ENCODE results near the gene PACSIN2. TPM values are rescaled to one million over a fixed set of nuclear protein-coding genes. Genes with fewer than 3 reads are reported as not detected.

Gene PACSIN2
- total and polyA plus RNA-seq, 2 of the 13 experiments (the other 11 are each of a cell fraction or from before 2014, with no cell fraction given) = 54.1 to 68.8 TPM

- WGBS (ENCODE audit: low lambda C conversion rate) = 96% methylated on average over 6 of the region's 9 CpGs
- Histone ChIP-seq H3K9ac (ENCODE audit: insufficient read depth, low read depth, low read length) (no peak overlapping the region), H4K20me1 (ENCODE audit: insufficient read depth, low read length) (peaks cover 5% of the 10 kb centered on the region), H2AFZ (ENCODE audit: low read length) (no peak overlapping the region), H3K4me3 (replicated peaks in 1 of 3; ENCODE audit: insufficient read depth in 1 of 3, low read depth in 2 of 3, low read length in 3 of 3) (no peak overlapping the region), H3K79me2 (ENCODE audit: insufficient read depth, low read length) (peaks cover 11% of the 10 kb centered on the region), H3K4me1 (ENCODE audit: insufficient read depth, low read length) (no peaks in the 10 kb centered on the region), H3K4me2 (ENCODE audit: low read depth, low read length) (no peak overlapping the region), H3K36me3 (replicated peaks in 1 of 2; ENCODE audit: control insufficient read depth in 1 of 2, insufficient read depth in 2 of 2, low read length in 2 of 2) (peaks cover 41 to 63% of the 10 kb centered on the region in 2 experiments), H3K9me3 (ENCODE audit: low read length) (no peaks in the 10 kb centered on the region), H3K27me3 (ENCODE audit: control insufficient read depth in 1 of 2, insufficient read depth in 2 of 2, low read length in 2 of 2) (no peaks in the 10 kb centered on the region), H3K27ac (ENCODE audit: extremely low read length, insufficient read depth, low read length) (no peak overlapping the region)
- POLR2A ChIA-PET = no interaction called here
- TF ChIP-seq ZNF224 (CRISPR knock-in tag; IDR thresholded peaks at IDR 0.05) (no peak), KAT7 (CRISPR knock-in tag; IDR thresholded peaks at IDR 0.05; ENCODE audit: borderline replicate concordance) (no peak), ETV6 (CRISPR knock-in tag; conservative IDR thresholded peaks at IDR 0.05) (no peak), HMG20A (CRISPR knock-in tag; IDR thresholded peaks at IDR 0.05; ENCODE audit: borderline replicate concordance) (no peak), ZNF713 (CRISPR knock-in tag; IDR thresholded peaks at IDR 0.05) (no peak)
- in situ Hi-C loops (cut with HindIII; ENCODE audit: extremely low pct_ligation_motif_present, low pct_unique_long_range_greater_than_20kb) = no loop called here
- CTCF ChIA-PET (ENCODE audit: low intra/inter-chr PET ratio, low total read pairs) = no interaction called here
- DNase-seq (ENCODE audit: low spot score) (no peak), ATAC-seq (no peak), FAIRE-seq (no peak)
- intact Hi-C loops (cut with micrococcal nuclease; ENCODE audit: unreplicated experiment) = no loop called here
- BruUV-seq (replicated peaks) = no TSS peak
Observed at GRCh38 chr22:42892156-42892555, 122.8 kb downstream of the PACSIN2 start.

DNA sequence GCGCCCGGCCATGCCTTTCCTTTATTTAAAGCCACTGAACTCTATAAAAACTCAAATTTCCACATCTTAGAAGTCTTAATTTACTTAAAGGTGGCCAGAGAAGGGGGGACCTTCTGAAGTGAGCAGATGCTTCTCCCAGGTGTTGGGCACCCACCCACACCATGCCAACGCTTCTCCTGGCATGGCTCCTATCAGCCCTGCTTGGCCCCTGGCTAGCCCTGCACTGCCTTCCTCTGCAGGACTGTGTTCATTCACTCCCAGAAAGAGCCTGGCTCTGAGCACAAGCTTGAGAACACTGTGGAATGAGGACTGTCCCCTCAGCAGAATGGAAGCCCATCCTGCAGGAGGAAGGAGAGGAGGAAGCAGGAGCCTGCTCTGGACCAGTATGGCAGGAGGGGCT is 123.3 kb downstream of the PACSIN2 start:
- FAIRE-seq = no peak
- no peak overlapping the region for H3K4me3 ChIP-seq (replicated peaks in 1 of 3; ENCODE audit: insufficient read depth in 1 of 3, low read depth in 2 of 3, low read length in 3 of 3)
- 100% methylated on average over 3 of the region's 3 CpGs for WGBS (ENCODE audit: low lambda C conversion rate)
- TF ChIP-seq, protein P1, sequence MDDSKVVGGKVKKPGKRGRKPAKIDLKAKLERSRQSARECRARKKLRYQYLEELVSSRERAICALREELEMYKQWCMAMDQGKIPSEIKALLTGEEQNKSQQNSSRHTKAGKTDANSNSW (CRISPR knock-in tag; IDR thresholded peaks at IDR 0.05; ENCODE audit: borderline replicate concordance) = no peak
- TF ChIP-seq MYC (CRISPR knock-in tag; IDR thresholded peaks at IDR 0.05; ENCODE audit: borderline replicate concordance) = no peak
- no peak for TF ChIP-seq ZNF292 (CRISPR knock-in tag; IDR thresholded peaks at IDR 0.05; ENCODE audit: borderline replicate concordance, low read depth)
- TF ChIP-seq E2F5 (CRISPR knock-in tag; conservative IDR thresholded peaks at IDR 0.05) = no peak
- no peak for TF ChIP-seq ZNF597 (CRISPR knock-in tag; IDR thresholded peaks at IDR 0.05)
- no peak for TF ChIP-seq MIER2 (CRISPR knock-in tag; IDR thresholded peaks at IDR 0.05)
- TF ChIP-seq XRCC5 (optimal IDR thresholded peaks at IDR 0.05; ENCODE audit: low read length) = no peak
- no peak for TF ChIP-seq ZKSCAN1 (IDR thresholded peaks at IDR 0.05; ENCODE audit: low read length)
- no peak for TF ChIP-seq SP1 (IDR thresholded peaks at IDR 0.05)
- no peak for TF ChIP-seq SP1 (CRISPR knock-in tag; IDR thresholded peaks at IDR 0.05)
- TF ChIP-seq GLI4 (CRISPR knock-in tag; IDR thresholded peaks at IDR 0.05; ENCODE audit: borderline replicate concordance) = no peak
- TF ChIP-seq, protein P2, sequence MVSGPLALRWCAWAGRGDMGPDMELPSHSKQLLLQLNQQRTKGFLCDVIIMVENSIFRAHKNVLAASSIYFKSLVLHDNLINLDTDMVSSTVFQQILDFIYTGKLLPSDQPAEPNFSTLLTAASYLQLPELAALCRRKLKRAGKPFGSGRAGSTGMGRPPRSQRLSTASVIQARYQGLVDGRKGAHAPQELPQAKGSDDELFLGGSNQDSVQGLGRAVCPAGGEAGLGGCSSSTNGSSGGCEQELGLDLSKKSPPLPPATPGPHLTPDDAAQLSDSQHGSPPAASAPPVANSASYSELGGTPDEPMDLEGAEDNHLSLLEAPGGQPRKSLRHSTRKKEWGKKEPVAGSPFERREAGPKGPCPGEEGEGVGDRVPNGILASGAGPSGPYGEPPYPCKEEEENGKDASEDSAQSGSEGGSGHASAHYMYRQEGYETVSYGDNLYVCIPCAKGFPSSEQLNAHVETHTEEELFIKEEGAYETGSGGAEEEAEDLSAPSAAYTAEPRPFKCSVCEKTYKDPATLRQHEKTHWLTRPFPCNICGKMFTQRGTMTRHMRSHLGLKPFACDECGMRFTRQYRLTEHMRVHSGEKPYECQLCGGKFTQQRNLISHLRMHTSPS (CRISPR knock-in tag; IDR thresholded peaks at IDR 0.05; ENCODE audit: low read depth) = no peak

More for the DNA sequence above, 123.3 kb downstream of the PACSIN2 start:
- ATAC-seq (no peak), DNase-seq (ENCODE audit: low spot score) (no peak)
- ChIA-PET CTCF (ENCODE audit: low intra/inter-chr PET ratio, low total read pairs) (no interaction called here), POLR2A (no interaction called here)
- no peak overlapping the region for H2AFZ ChIP-seq (ENCODE audit: low read length)
- no peaks in the 10 kb centered on the region for H3K27me3 ChIP-seq (ENCODE audit: control insufficient read depth in 1 of 2, insufficient read depth in 2 of 2, low read length in 2 of 2)
- intact Hi-C loops (cut with micrococcal nuclease; ENCODE audit: unreplicated experiment) = no loop called here
- peaks cover 45 to 66% of the 10 kb centered on the region in 2 experiments for H3K36me3 ChIP-seq (replicated peaks in 1 of 2; ENCODE audit: control insufficient read depth in 1 of 2, insufficient read depth in 2 of 2, low read length in 2 of 2)
- H3K79me2 ChIP-seq (ENCODE audit: insufficient read depth, low read length) = peaks cover 11% of the 10 kb centered on the region
- no TSS peak for BruUV-seq (replicated peaks)
- H4K20me1 ChIP-seq (ENCODE audit: insufficient read depth, low read length) = peaks cover 5% of the 10 kb centered on the region
- no peak overlapping the region for H3K4me2 ChIP-seq (ENCODE audit: low read depth, low read length)
- H3K9ac ChIP-seq (ENCODE audit: insufficient read depth, low read depth, low read length) = no peak overlapping the region
- no peaks in the 10 kb centered on the region for H3K9me3 ChIP-seq (ENCODE audit: low read length)
- in situ Hi-C loops (cut with HindIII; ENCODE audit: extremely low pct_ligation_motif_present, low pct_unique_long_range_greater_than_20kb) = no loop called here
- H3K4me1 ChIP-seq (ENCODE audit: insufficient read depth, low read length) = no peaks in the 10 kb centered on the region
- no peak overlapping the region for H3K27ac ChIP-seq (ENCODE audit: extremely low read length, insufficient read depth, low read length)
